Measurements from ENCODE around the gene CBLN4. TPM values are rescaled to one million over a fixed set of nuclear protein-coding genes. Genes with fewer than 3 reads are reported as not detected.

Gene CBLN4
- total and polyA plus RNA-seq, 9 of the 15 experiments (the other 6 are each of a cell fraction or from before 2014, with no cell fraction given): not detected

DNA sequence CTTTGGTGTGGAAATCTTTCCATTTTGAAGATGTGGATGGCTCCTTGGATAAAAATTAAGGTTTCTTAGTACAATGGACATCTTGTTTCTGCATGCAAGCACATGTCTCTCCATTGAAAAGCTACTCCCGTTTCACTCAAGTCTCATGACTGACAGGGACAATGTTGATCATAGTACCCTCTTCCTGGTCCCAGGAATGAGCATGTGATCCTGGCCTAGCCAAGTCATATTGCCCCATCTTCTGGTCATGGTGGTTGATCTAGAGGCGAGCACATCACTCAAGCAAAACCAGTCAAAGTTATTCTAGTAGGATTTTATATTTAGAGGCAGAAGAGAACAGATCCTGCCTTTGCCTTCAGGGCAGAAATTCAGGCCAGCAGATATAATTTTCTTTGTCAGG lies 12.2 kb upstream of the CBLN4 start:
- FAIRE-seq: no peak

More for the DNA sequence above, 12.2 kb upstream of the CBLN4 start:
- intact Hi-C loops (cut with micrococcal nuclease): no loop called here
- WGBS (ENCODE audit: insufficient coverage, low coverage, missing lambda C conversion rate): 0% methylated on average over 2 of the region's 2 CpGs
- no peak overlapping the region for H3K4me2 ChIP-seq (ENCODE audit: insufficient read depth, low read length)
- no peaks in the 10 kb centered on the region for H3K79me2 ChIP-seq (ENCODE audit: control insufficient read depth, insufficient read depth, low read length)
- ATAC-seq (no peak), DNase-seq (ENCODE audit: extremely low read depth in 1 of 4, low spot score in 3 of 4) (no peak)
- H3K9me1 ChIP-seq (ENCODE audit: control insufficient read depth, insufficient read depth, low read length): no peaks in the 10 kb centered on the region
- no peak overlapping the region for H3K4me3 ChIP-seq
- ChIA-PET POLR2A (no interaction called here), CTCF (ENCODE audit: low intra/inter-chr PET ratio) (no interaction called here)
- BruUV-seq (replicated peaks): no TSS peak
- H4K20me1 ChIP-seq (replicated peaks; ENCODE audit: control insufficient read depth, insufficient read depth, low read length): no peaks in the 10 kb centered on the region
- no peaks in the 10 kb centered on the region for H3K4me1 ChIP-seq (replicated peaks in 1 of 2; ENCODE audit: control insufficient read depth in 2 of 2, insufficient read depth in 2 of 2, low read length in 2 of 2)
- H3K9me3 ChIP-seq (replicated peaks; ENCODE audit: control insufficient read depth, insufficient read depth, low read depth, low read length): no peaks in the 10 kb centered on the region; the same call in 1 of the 2 replicates
- TF ChIP-seq SMARCA5 (IDR thresholded peaks at IDR 0.05): no peak
- TF ChIP-seq, protein P1, sequence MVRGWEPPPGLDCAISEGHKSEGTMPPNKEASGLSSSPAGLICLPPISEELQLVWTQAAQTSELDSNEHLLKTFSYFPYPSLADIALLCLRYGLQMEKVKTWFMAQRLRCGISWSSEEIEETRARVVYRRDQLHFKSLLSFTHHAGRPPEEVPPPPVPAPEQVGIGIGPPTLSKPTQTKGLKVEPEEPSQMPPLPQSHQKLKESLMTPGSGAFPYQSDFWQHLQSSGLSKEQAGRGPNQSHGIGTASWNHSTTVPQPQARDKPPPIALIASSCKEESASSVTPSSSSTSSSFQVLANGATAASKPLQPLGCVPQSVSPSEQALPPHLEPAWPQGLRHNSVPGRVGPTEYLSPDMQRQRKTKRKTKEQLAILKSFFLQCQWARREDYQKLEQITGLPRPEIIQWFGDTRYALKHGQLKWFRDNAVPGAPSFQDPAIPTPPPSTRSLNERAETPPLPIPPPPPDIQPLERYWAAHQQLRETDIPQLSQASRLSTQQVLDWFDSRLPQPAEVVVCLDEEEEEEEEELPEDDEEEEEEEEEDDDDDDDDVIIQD (CRISPR knock-in tag; IDR thresholded peaks at IDR 0.05): no peak
- TF ChIP-seq, protein P2, sequence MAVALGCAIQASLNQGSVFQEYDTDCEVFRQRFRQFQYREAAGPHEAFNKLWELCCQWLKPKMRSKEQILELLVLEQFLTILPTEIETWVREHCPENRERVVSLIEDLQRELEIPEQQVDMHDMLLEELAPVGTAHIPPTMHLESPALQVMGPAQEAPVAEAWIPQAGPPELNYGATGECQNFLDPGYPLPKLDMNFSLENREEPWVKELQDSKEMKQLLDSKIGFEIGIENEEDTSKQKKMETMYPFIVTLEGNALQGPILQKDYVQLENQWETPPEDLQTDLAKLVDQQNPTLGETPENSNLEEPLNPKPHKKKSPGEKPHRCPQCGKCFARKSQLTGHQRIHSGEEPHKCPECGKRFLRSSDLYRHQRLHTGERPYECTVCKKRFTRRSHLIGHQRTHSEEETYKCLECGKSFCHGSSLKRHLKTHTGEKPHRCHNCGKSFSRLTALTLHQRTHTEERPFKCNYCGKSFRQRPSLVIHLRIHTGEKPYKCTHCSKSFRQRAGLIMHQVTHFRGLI (CRISPR knock-in tag; IDR thresholded peaks at IDR 0.05): no peak
- no peak for TF ChIP-seq ZNF239 (CRISPR knock-in tag; IDR thresholded peaks at IDR 0.05)
- no peak for TF ChIP-seq MAZ (CRISPR knock-in tag; conservative IDR thresholded peaks at IDR 0.05 in 1 of 2, IDR thresholded peaks at IDR 0.05 in 1 of 2)
- TF ChIP-seq MED1 (CRISPR knock-in tag; IDR thresholded peaks at IDR 0.05; ENCODE audit: borderline replicate concordance): no peak
- TF ChIP-seq PPARD (CRISPR knock-in tag; IDR thresholded peaks at IDR 0.05): no peak
- no peak for TF ChIP-seq ZBTB8A (IDR thresholded peaks at IDR 0.05; ENCODE audit: partially characterized antibody)
- H2AFZ ChIP-seq (ENCODE audit: low read depth, low read length): no peak overlapping the region
- no peak overlapping the region for H3K27ac ChIP-seq (ENCODE audit: extremely low read depth, low read depth, low read length)
- H3K27me3 ChIP-seq (ENCODE audit: control insufficient read depth in 2 of 2, insufficient read depth in 2 of 2, low read length in 2 of 2): no peaks in the 10 kb centered on the region
- H3K9ac ChIP-seq (ENCODE audit: insufficient read depth in 1 of 2, low read depth in 2 of 2, low read length in 2 of 2): no peak overlapping the region
- no peaks in the 10 kb centered on the region for H3K36me3 ChIP-seq (ENCODE audit: control insufficient read depth, insufficient read depth, low read length)
- in situ Hi-C loops (cut with MboI): no loop called here

Data from K562 (cell line).